Fibroblast of the aortic adventitia (primary cell): ENCODE results near the gene KRT3. TPM values are rescaled to one million over a fixed set of nuclear protein-coding genes. Genes with fewer than 3 reads are reported as not detected.

Experiments
- DNase-seq: peaks from one replicate; pipeline ENCODE4 v3.0.0-alpha.2; 2010; ENCODE audit warnings: low read depth
- H3K4me3 ChIP-seq: 2 replicates; pipeline ENCODE4 v1.5.1; 2011; ENCODE audit warnings: low read depth, mild to moderate bottlenecking, control low read depth, low read length, moderate library complexity
- CTCF ChIP-seq: IDR thresholded peaks from 2 replicates; pipeline ENCODE4 v1.5.1; 2011; ENCODE audit warnings: mild to moderate bottlenecking, low read length, control low read depth, inconsistent platforms; ENCODE audit not compliant: insufficient read depth
- total RNA-seq: library from RNA; depleted of rRNA; stranded (reverse); fragments of >200 nt; gene quantifications from 2 replicates; pipeline ENCODE4 v1.2.3, GENCODE V29; 2012; ENCODE audit warnings: low replicate concordance

KRT3 gene
- total RNA-seq, 1 donor = not detected

DNA sequence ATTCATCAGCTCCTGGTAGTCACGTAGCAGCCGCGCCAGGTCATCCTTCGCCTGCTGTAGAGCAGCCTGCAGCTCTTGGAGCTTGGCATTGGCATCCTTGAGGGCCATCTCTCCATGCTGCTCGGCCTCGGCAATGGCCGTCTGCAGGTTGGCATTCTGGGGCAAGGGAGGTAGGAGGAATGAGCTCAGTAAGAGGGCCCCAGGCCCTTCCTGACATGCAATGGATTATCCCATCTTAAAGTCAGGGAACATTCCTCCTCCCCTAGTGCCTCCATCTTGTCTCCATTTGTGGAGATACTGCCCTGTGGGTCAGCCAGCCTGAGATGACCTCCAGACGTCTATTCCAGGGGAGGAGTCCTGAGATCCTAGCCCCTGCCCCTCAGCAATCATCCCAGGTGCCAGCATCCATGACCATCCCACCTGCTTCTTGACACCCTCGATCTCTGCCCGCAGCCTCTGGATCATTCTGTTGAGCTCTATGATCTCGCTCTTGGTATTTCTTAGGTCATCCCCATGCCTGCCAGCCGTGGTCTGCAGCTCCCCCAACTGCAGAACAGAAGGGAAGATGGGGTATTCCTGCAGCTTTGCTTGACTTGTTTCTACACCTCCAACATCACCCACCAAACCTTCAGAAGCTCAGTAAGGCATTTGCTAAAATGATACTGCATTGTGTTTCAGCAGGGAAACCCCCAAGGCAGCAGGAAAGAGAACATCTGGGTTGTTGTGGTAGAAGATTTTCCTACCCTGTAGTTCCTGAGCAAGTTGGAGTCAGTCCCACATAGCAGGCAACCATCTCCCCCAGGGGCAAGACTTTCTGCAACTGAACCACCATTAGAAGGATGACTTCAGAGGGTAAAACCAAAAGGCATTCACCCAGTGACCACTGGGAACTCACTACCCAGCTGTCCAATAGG lies 4.4 kb downstream of the KRT3 start:
- no peak overlapping the region for H3K4me3 ChIP-seq
- DNase-seq = no peak
- TF ChIP-seq CTCF = no peak

- TF ChIP-seq CTCF = no peak
- DNase-seq = no peak
- no peak overlapping the region for H3K4me3 ChIP-seq
Measured at GRCh38 chr12:52790427-52791270, 5.3 kb downstream of the KRT3 start.

- H3K4me3 ChIP-seq = no peak overlapping the region
- DNase-seq = no peak
- TF ChIP-seq CTCF = no peak
Measured at GRCh38 chr12:52789637-52790426, 6.1 kb downstream of the KRT3 start.

- no peak for DNase-seq
- H3K4me3 ChIP-seq = no peak overlapping the region
- TF ChIP-seq CTCF = no peak
Measured at GRCh38 chr12:52788876-52789636, 6.9 kb downstream of the KRT3 start.

DNA sequence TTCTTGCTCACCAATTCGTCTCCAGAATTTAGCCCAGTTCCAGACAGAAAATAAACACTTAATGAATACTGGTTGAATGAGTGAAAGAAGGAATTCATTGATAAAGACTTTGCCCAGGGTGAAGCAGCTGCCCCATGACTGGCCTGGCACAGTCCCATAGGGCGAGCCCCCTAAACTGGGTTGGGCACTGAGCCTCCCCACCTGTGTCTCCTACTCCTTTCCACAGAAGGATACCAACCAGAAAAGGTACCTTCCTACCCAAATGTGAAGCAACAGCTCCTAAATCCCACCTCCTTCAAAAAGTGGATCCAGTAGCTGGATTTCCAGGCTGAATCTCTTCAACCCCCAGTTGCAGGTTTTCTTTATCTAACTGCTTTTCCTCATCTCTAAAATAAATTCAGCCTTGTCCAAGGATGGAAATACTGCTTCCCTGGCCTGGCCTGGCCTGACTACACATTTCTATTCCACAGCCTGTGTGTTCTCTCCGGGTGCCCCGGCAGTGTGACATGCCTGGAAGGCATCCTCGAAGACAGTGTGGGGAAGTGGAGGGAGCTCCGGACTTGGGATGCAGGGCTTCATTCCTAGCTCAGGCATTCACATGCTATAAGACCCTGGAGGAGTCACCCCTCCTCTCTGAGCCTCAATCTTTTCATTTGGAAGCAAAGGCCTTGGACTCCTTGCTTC lies 7.6 kb downstream of the KRT3 start:
- no peak overlapping the region for H3K4me3 ChIP-seq
- no peak for DNase-seq
- TF ChIP-seq CTCF = no peak
